Smooth muscle cell (in vitro differentiated cells): ENCODE data around the gene MRPL12. TPM values are rescaled to one million over a fixed set of nuclear protein-coding genes. Genes with fewer than 3 reads are reported as not detected.

Experiments used
- DNase-seq: peaks from one replicate; lab custom pipeline; 2025; ENCODE audit not compliant: unreplicated experiment; lab: John Stamatoyannopoulos, UW
- H2AFZ ChIP-seq: fragments of 200-600 bp; sonication (generic); 2 replicates; pipeline ENCODE4 v1.6.0; 2016; ENCODE audit warnings: antibody characterized with exemption, low read depth, mild to moderate bottlenecking
- H3F3A ChIP-seq: fragments of 200-600 bp; sonication (generic); 2 replicates; pipeline ENCODE4 v1.6.0; 2017; ENCODE audit warnings: antibody characterized with exemption, low read depth
- H3K27ac ChIP-seq: fragments of 200-600 bp; sonication (generic); 2 replicates; pipeline ENCODE4 v1.5.1; 2016; ENCODE audit warnings: low read depth, mild to moderate bottlenecking
- H3K27me3 ChIP-seq: fragments of 200-600 bp; sonication (generic); 2 replicates; pipeline ENCODE4 v1.6.1; 2016; ENCODE audit warnings: low read depth, mild to moderate bottlenecking
- H3K36me3 ChIP-seq: fragments of 200-600 bp; sonication (generic); 2 replicates; pipeline ENCODE4 v1.5.1; 2016; ENCODE audit warnings: low read depth
- H3K4me1 ChIP-seq: fragments of 200-600 bp; sonication (generic); 2 replicates; pipeline ENCODE4 v1.5.1; 2016; ENCODE audit warnings: low read depth
- H3K4me2 ChIP-seq: fragments of 200-600 bp; sonication (generic); 2 replicates; pipeline ENCODE4 v1.6.0; 2016; ENCODE audit warnings: mild to moderate bottlenecking
- H3K4me3 ChIP-seq: fragments of 200-600 bp; sonication (generic); 2 replicates; pipeline ENCODE4 v1.5.1; 2016; ENCODE audit warnings: mild to moderate bottlenecking
- H3K79me2 ChIP-seq: fragments of 200-600 bp; sonication (generic); 2 replicates; pipeline ENCODE4 v1.6.0; 2016; ENCODE audit warnings: low read depth, mild to moderate bottlenecking
- H3K9ac ChIP-seq: fragments of 200-600 bp; sonication (generic); 2 replicates; pipeline ENCODE4 v1.6.0; 2016; ENCODE audit warnings: low read depth
- H3K9me3 ChIP-seq: fragments of 200-600 bp; sonication (generic); replicated peaks from 2 replicates; pipeline ENCODE4 v1.5.1; 2016; ENCODE audit warnings: low read depth
- H4K20me1 ChIP-seq: fragments of 200-600 bp; sonication (generic); 2 replicates; pipeline ENCODE4 v1.6.0; 2016; ENCODE audit warnings: low read depth
- WGBS: methylation state at CpG from one replicate; pipeline ENCODE4 v1.1.7; 2016; ENCODE audit warnings: low lambda C conversion rate; 5-methylcytosine and 5-hydroxymethylcytosine counted together
- polyA plus RNA-seq: library from polyadenylated mRNA; unstranded; fragments of >200 nt; fragmentation: Nextera tagmentation; extraction: Ambion mirVana; gene quantifications from 2 replicates; pipeline ENCODE4 v1.2.1, GENCODE V29; 2016
- total RNA-seq: library from RNA; depleted of rRNA; stranded (reverse); fragments of >200 nt; gene quantifications from 2 replicates; pipeline ENCODE4 v1.2.3, GENCODE V29; 2014
- TF ChIP-seq, protein P1 (sequence below): fragments of 200-600 bp; sonication (generic); IDR thresholded peaks from 2 replicates; pipeline ENCODE4 v1.5.1; 2017; ENCODE audit warnings: borderline replicate concordance, mild to moderate bottlenecking, antibody characterized with exemption; ENCODE audit not compliant: insufficient read depth, poor library complexity, severe bottlenecking

MRPL12 gene
- total and polyA plus RNA-seq, 2 experiments from 2014 or later: 22.2 to 83.6 TPM

DNA sequence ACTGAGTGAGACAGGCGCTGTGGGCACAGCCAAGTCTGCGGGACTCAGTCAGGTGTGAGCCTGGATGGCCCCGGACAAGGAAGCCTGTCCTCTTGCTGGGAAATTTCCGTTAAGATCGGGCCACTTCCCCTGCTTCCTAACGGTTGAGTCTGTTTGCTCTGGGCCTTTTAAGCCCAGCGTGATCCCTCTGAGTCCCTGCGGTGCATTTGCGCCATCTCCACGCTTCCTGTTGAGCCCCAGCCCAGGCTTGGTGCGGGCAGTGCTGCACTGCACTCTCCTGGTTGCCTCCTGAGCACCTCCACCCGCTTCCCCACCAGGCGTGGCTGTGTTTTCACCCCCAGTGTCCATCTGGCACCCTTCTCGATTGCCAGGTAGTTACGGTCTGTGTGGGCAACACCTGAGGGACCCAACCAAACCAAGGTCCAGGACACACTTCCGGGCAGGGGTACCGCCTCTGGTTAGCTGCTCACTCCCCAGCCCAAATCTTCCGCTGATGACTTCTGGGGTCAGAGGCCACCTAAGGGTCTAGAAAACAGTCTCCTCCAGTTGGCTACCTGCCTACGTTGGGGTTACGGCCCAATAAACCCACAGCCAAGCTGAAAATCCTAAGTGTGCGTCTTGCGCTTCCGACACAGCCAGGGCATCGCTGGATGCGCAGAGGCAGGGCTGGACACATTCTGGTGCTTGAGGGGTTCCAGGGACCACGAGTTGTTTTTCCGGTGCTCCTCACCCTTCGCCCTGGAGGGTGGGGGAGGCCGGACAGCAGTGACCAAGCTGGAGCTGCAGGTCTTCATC, 7.5 kb downstream of the MRPL12 start:
- no peaks in the 10 kb centered on the region for H3K9me3 ChIP-seq
- 19% methylated on average over 29 of the region's 29 CpGs for WGBS
- peaks cover 5% of the 10 kb centered on the region for H3F3A ChIP-seq
- H3K9ac ChIP-seq: no peak overlapping the region
- H3K79me2 ChIP-seq: no peaks in the 10 kb centered on the region
- peak overlapping the region; percentile 98 for H3K4me2 ChIP-seq
- no peaks in the 10 kb centered on the region for H3K27me3 ChIP-seq
- peak overlapping the region; percentile 71 for H3K4me3 ChIP-seq
- no peaks in the 10 kb centered on the region for H3K36me3 ChIP-seq
- H3K4me1 ChIP-seq: peaks cover 27% of the 10 kb centered on the region
- H4K20me1 ChIP-seq: no peaks in the 10 kb centered on the region
- TF ChIP-seq, protein P1, sequence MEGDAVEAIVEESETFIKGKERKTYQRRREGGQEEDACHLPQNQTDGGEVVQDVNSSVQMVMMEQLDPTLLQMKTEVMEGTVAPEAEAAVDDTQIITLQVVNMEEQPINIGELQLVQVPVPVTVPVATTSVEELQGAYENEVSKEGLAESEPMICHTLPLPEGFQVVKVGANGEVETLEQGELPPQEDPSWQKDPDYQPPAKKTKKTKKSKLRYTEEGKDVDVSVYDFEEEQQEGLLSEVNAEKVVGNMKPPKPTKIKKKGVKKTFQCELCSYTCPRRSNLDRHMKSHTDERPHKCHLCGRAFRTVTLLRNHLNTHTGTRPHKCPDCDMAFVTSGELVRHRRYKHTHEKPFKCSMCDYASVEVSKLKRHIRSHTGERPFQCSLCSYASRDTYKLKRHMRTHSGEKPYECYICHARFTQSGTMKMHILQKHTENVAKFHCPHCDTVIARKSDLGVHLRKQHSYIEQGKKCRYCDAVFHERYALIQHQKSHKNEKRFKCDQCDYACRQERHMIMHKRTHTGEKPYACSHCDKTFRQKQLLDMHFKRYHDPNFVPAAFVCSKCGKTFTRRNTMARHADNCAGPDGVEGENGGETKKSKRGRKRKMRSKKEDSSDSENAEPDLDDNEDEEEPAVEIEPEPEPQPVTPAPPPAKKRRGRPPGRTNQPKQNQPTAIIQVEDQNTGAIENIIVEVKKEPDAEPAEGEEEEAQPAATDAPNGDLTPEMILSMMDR: no peak
- H3K27ac ChIP-seq: no peak overlapping the region
- no peak for DNase-seq
- no peak overlapping the region for H2AFZ ChIP-seq

GRCh38 chr17:81711814-81712467, 8.8 kb downstream of the MRPL12 start, which contains the start of gene SLC25A10:
Gene SLC25A10 (plus strand): TSS chr17:81712284. CDS start chr17:81712427, 143 bp downstream.
- WGBS: 1% methylated on average over 36 of the region's 89 CpGs
- peaks cover 5% of the 10 kb centered on the region for H3F3A ChIP-seq
- no peaks in the 10 kb centered on the region for H3K9me3 ChIP-seq
- H3K36me3 ChIP-seq: no peaks in the 10 kb centered on the region
- H3K4me1 ChIP-seq: peaks cover 27% of the 10 kb centered on the region
- H3K27ac ChIP-seq: peak within 1 kb of the TSS; percentile 28
- no peaks in the 10 kb centered on the region for H4K20me1 ChIP-seq
- H3K4me2 ChIP-seq: peak within 1 kb of the TSS; percentile 98
- no peaks in the 10 kb centered on the region for H3K27me3 ChIP-seq
- H3K79me2 ChIP-seq: no peaks in the 10 kb centered on the region
- peak within 1 kb of the TSS; percentile 71 for H3K4me3 ChIP-seq
- TF ChIP-seq, protein P1: no peak
- DNase-seq: peak; percentile 53
- peak within 1 kb of the TSS; percentile 22 for H3K9ac ChIP-seq
- no peak within 1 kb of the TSS for H2AFZ ChIP-seq

DNA sequence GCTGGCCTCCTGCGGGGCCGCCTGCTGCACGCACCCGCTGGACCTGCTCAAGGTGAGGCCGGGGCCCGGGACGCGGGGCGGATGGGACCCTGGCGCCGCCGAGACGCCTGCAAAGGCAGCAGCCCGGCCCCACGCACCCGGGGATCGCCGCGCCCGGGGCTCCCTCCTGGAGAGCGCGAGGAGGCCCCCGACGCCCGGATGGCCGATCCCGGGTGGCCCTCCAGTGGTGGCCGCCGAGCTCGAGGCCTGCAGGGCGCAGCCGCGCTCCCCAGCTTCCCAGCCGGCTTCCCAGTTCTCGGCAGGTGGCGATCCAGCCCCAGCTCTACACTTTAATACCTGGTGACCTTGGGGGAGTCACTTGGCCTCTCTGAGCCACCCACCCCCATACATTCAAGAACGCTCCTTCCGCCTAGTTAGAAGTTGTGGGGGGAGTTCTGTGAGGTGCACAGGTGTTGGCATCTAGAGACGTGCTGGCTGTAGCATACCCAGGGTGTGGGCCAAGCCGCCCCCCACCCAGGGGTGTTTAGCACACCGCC, 9.4 kb downstream of the MRPL12 start:
- no peaks in the 10 kb centered on the region for H4K20me1 ChIP-seq
- no peaks in the 10 kb centered on the region for H3K9me3 ChIP-seq
- peak overlapping the region; percentile 71 for H3K4me3 ChIP-seq
- peak; percentile 38 for DNase-seq
- TF ChIP-seq, protein P1: no peak
- peak overlapping the region; percentile 22 for H3K9ac ChIP-seq
- peak overlapping the region; percentile 98 for H3K4me2 ChIP-seq
- no peaks in the 10 kb centered on the region for H3K27me3 ChIP-seq
- peaks cover 5% of the 10 kb centered on the region for H3F3A ChIP-seq
- H3K27ac ChIP-seq: no peak overlapping the region
- H3K79me2 ChIP-seq: no peaks in the 10 kb centered on the region
- no peak overlapping the region for H2AFZ ChIP-seq
- 4% methylated on average over 35 of the region's 41 CpGs for WGBS
- H3K4me1 ChIP-seq: peaks cover 27% of the 10 kb centered on the region
- no peaks in the 10 kb centered on the region for H3K36me3 ChIP-seq
